ENCODE data around the gene PKP2.

- TF ChIP-seq, protein P1, sequence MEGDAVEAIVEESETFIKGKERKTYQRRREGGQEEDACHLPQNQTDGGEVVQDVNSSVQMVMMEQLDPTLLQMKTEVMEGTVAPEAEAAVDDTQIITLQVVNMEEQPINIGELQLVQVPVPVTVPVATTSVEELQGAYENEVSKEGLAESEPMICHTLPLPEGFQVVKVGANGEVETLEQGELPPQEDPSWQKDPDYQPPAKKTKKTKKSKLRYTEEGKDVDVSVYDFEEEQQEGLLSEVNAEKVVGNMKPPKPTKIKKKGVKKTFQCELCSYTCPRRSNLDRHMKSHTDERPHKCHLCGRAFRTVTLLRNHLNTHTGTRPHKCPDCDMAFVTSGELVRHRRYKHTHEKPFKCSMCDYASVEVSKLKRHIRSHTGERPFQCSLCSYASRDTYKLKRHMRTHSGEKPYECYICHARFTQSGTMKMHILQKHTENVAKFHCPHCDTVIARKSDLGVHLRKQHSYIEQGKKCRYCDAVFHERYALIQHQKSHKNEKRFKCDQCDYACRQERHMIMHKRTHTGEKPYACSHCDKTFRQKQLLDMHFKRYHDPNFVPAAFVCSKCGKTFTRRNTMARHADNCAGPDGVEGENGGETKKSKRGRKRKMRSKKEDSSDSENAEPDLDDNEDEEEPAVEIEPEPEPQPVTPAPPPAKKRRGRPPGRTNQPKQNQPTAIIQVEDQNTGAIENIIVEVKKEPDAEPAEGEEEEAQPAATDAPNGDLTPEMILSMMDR (IDR thresholded peaks at IDR 0.05; ENCODE audit: low read length) = no peak
- TF ChIP-seq EZH2 (IDR thresholded peaks at IDR 0.05; ENCODE audit: borderline replicate concordance, low read length) = no peak
Measured at GRCh38 chr12:32894566-32894965, 2.0 kb downstream of the PKP2 start.
